Brain microvascular endothelial cell (primary cell): Measurements from ENCODE around the gene DNAI7.

Experiments
- DNase-seq: peaks from one replicate; pipeline ENCODE4 v3.0.0-alpha.2; 2020
- H3K27ac ChIP-seq: fragments of 250-450 bp; sonication (Bioruptor Pico); 2 replicates; pipeline ENCODE4 v1.5.1; 2020; ENCODE audit warnings: mild to moderate bottlenecking, moderate library complexity
- H3K27me3 ChIP-seq: fragments of 250-450 bp; sonication (Bioruptor Pico); replicated peaks from 2 replicates; pipeline ENCODE4 v1.5.1; 2020; ENCODE audit warnings: mild to moderate bottlenecking
- H3K36me3 ChIP-seq: fragments of 250-450 bp; sonication (Bioruptor Pico); replicated peaks from 2 replicates; pipeline ENCODE4 v1.5.1; 2020; ENCODE audit warnings: mild to moderate bottlenecking
- H3K4me3 ChIP-seq: 2 replicates; pipeline ENCODE4 v1.5.1; 2011; ENCODE audit warnings: low read depth, mild to moderate bottlenecking, control low read depth, low read length, moderate library complexity
- in situ Hi-C: cut with HindIII; loops from 2 replicates; pipeline ENCODE4 v1.10.0; 2017; ENCODE audit warnings: low sequenced_read_pairs, low pct_ligation_motif_present
- TF ChIP-seq, protein P1 (sequence below): IDR thresholded peaks from 2 replicates; pipeline ENCODE4 v1.5.1; 2011; ENCODE audit warnings: low read depth, mild to moderate bottlenecking, moderate library complexity, low read length, control low read depth, inconsistent platforms; ENCODE audit errors: missing control alignments

Gene DNAI7

DNA sequence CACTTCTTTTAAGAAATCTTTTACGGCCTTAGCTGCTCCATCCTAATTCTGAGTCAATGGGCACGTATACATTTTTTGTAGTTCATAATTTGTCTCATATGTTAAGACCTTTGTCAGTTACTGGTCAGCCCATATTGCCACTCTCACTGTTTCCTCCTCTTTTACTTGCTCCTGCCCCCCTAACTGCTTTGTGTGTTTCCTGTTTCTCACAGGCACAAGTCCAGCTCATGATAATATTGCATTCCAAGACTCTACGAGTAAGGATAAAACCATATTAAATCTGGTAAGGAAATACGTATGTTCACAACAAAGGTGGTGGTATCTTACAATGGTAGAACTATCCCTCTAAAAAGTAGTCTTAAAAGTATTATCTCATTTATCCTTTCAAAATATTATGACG is 111.7 kb downstream of the DNAI7 start:
- peak; percentile 5 for DNase-seq
- H3K36me3 ChIP-seq = no peaks in the 10 kb centered on the region

GRCh38 chr12:25082628-25083027 is 112.3 kb downstream of the DNAI7 start:
- no peaks in the 10 kb centered on the region for H3K27me3 ChIP-seq
- H3K27ac ChIP-seq = no peak overlapping the region
- no peak overlapping the region for H3K4me3 ChIP-seq
- no peak for DNase-seq
- in situ Hi-C loops = no loop called here
- H3K36me3 ChIP-seq = no peaks in the 10 kb centered on the region
- TF ChIP-seq, protein P1, sequence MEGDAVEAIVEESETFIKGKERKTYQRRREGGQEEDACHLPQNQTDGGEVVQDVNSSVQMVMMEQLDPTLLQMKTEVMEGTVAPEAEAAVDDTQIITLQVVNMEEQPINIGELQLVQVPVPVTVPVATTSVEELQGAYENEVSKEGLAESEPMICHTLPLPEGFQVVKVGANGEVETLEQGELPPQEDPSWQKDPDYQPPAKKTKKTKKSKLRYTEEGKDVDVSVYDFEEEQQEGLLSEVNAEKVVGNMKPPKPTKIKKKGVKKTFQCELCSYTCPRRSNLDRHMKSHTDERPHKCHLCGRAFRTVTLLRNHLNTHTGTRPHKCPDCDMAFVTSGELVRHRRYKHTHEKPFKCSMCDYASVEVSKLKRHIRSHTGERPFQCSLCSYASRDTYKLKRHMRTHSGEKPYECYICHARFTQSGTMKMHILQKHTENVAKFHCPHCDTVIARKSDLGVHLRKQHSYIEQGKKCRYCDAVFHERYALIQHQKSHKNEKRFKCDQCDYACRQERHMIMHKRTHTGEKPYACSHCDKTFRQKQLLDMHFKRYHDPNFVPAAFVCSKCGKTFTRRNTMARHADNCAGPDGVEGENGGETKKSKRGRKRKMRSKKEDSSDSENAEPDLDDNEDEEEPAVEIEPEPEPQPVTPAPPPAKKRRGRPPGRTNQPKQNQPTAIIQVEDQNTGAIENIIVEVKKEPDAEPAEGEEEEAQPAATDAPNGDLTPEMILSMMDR = no peak

More for the DNA sequence above, 111.7 kb downstream of the DNAI7 start:
- Histone ChIP-seq H3K4me3 (no peak overlapping the region), H3K27ac (no peak overlapping the region), H3K27me3 (no peaks in the 10 kb centered on the region)
- in situ Hi-C loops = no loop called here
- TF ChIP-seq, protein P1 = no peak

GRCh38 chr12:25079393-25079792 is 115.6 kb downstream of the DNAI7 start:
- Histone ChIP-seq H3K4me3 (no peak overlapping the region), H3K27ac (no peak overlapping the region), H3K27me3 (no peaks in the 10 kb centered on the region), H3K36me3 (no peaks in the 10 kb centered on the region)
- TF ChIP-seq, protein P1 = no peak
- no peak for DNase-seq
- in situ Hi-C loops = no loop called here

- H3K27me3 ChIP-seq = no peaks in the 10 kb centered on the region
- H3K27ac ChIP-seq = no peak overlapping the region
- TF ChIP-seq, protein P1 = no peak
- in situ Hi-C loops = no loop called here
- no peaks in the 10 kb centered on the region for H3K36me3 ChIP-seq
- H3K4me3 ChIP-seq = no peak overlapping the region
- no peak for DNase-seq
Observed at GRCh38 chr12:25074954-25075353, 120.0 kb downstream of the DNAI7 start.

- H3K36me3 ChIP-seq = no peaks in the 10 kb centered on the region
- H3K4me3 ChIP-seq = no peak overlapping the region
- H3K27me3 ChIP-seq = no peaks in the 10 kb centered on the region
- in situ Hi-C loops = no loop called here
- no peak overlapping the region for H3K27ac ChIP-seq
- TF ChIP-seq, protein P1 = no peak
- DNase-seq = no peak
Observed at GRCh38 chr12:25074113-25074512, 120.8 kb downstream of the DNAI7 start.

DNA sequence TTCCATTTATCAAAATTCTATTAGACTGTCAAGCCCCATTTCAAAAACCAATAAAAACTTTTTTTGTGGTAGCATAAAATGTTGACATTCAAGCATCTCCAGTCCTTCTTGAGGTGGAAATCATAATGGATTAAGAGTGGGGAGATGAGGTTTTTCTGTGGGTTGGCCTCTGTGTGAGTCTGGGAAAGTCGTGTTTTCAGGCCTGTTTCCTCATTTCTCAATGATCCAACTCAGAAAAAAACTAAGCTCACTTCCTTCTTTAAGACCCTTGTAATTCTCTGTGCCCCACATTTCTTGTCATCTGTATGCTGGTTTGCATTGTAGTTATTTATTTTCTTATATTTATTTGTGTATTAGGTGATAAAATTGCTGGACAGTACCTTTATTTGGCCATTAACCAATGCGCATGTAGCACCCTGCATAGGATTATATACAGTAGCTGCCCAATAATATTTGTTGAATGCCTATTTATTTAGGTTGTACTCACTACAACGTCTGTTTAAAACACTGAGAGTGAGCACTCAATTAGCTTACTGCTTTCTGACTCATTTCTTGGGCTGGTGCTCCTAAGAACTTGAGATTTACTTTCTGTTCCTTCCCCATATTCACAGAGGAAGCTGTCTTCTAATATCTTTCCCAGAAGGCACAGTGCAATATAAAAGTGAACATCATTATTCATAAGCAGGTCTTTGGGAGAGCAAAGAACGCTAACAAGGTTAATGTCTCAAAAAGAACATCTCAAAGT is 121.9 kb downstream of the DNAI7 start:
- no peak for DNase-seq
- no peaks in the 10 kb centered on the region for H3K27me3 ChIP-seq
- in situ Hi-C loops = no loop called here
- H3K27ac ChIP-seq = no peak overlapping the region
- TF ChIP-seq, protein P1 = no peak
- no peaks in the 10 kb centered on the region for H3K36me3 ChIP-seq
- no peak overlapping the region for H3K4me3 ChIP-seq
